Stimulated activated CD4-positive, alpha-beta T cell treated with anti-CD3 and anti-CD28 coated beads, Interleukin-1b, Interleukin-23, amount 100 ng/mL, for 1 hour (primary cell): ENCODE data around the gene CEACAM1.
"Not testable (repeated sequence)": the region's sequence is repeated elsewhere in the genome, so short reads cannot be mapped to it uniquely, and the experiment has no call there.

ENCODE experiments used
- DNase-seq, 2 donors: peaks; one replicate each; pipeline ENCODE4 v3.0.0-alpha.2; 2020; ENCODE audit warnings: low read depth in 2 of 2

CEACAM1 gene

DNA sequence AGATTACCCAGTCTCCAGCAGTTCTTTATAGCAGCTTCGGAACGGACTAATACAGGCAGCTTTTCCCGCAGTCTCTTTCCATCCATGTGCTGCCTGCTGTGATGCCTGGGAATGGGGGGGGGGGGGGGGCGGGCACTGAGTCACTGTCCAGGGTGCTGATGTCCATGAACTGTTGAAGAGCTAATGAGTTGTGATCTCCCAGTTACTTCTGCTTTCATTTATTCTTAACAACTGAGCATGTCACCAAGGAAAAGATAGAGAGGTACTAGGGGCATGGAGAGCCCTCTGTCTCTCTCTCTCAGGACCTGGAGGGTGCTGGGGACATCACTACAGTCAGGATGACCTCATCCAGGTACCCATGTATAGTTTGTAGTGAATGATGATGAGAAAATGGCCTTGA lies 20.3 kb upstream of the CEACAM1 start:
- no peak for DNase-seq

GRCh38 chr19:42547929-42548328 lies 19.6 kb upstream of the CEACAM1 start:
- no peak for DNase-seq

- DNase-seq = no peak
Observed at GRCh38 chr19:42546831-42547500, 18.7 kb upstream of the CEACAM1 start.

DNA sequence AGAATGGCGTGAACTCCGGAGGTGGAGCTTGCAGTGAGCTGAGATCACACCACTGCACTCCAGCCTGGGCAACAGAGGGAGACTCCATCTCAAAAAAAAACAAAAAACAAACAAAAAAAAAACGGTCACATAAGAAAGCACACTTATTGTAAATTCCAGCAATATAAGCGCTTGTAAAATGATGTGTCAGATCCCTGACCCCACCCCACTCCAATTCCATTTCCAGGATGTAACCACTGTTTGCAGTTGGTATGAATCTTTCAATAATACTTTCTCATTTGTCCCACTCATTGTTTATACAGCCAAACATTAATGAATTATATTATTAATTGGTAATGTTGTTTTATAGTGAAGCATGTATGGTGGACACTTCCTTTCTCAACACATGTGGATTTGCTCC lies 15.9 kb upstream of the CEACAM1 start:
- no peak for DNase-seq

DNA sequence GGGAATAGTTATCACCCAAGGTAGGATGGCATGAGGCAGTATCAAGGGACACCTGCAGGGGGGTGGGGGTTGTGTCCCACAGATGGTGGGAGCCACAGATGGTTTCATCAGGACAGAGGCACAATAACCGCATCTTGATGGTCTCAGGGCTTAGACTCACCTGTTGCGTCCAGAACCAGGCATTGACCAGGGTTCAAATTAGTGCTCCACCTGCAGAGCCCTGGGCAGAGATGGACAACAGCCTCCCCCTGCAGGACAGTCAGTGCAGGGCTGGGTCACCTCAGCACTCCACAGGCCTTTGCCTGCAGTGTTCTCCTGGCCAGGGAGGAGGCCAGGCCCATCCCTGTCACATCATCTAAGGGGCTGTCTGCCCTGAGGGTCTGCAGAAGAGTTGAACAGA lies 14.5 kb upstream of the CEACAM1 start:
- DNase-seq = no peak

DNA sequence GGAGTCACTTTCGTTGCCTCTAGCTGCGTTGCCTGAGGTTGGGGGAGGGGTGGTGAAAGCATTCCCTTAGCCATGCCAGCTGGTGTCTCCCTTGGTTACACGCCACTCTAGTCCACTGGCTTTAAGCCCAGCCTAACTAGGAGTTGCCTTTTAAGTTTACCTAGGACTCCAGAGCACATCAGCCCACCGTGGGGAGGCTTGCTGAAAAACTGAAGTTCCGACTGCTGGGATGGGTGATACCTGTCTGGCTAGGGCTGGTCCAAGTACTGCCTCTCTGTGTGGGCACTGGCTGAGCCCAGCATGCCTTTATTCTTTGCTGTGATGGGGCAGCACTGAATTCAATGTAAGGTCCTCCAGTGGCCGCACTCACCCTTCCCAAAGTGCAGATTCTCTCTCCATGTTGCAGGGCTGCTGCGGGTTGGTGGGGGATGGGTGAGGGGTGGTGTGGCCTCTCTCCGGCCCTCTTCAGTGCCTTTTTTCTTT lies 11.8 kb upstream of the CEACAM1 start:
- DNase-seq = no peak

GRCh38 chr19:42538841-42539709 lies 10.8 kb upstream of the CEACAM1 start:
- no peak for DNase-seq

GRCh38 chr19:42535276-42535675 lies 7.0 kb upstream of the CEACAM1 start:
- DNase-seq = not testable (repeated sequence)

DNA sequence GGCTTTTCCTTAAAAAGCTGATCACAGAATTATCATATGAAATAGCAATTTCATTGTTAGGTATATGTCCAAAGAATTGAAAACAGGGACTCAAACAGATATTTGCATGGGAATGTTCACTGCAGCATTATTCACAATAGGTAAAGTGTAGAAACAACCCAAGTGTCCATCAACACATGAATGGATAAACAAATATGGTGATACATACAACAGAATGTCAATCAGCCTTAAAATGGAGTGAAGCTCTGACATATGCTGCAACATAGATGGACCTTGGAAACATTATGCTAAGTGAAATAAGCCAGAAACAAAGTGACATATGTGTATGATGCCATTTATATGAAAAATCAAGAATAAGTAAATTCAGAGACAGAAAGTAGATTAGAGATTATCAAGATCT lies 6.1 kb upstream of the CEACAM1 start:
- no peak for DNase-seq

- no peak for DNase-seq
Observed at GRCh38 chr19:42532891-42533290, 4.6 kb upstream of the CEACAM1 start.

DNA sequence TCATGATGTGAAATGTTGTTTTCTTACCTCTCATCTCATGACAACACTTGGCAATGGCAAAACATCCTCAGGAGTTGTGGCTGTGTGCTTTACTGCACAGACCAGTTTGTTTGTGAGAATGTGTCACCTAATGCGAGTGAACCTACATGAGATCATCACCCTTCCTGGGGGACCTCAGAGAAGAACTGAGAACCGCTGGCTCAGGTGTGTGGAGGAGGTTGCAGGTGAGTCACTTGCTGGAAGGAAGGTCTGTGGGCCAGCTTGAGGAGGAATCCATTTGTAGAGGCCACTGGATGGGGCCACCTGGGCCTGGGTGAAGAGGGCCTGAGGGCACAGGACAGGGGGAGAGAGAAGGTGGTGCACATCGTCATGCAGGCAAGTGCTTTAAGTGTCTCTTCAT lies 3.0 kb upstream of the CEACAM1 start:
- no peak for DNase-seq

DNA sequence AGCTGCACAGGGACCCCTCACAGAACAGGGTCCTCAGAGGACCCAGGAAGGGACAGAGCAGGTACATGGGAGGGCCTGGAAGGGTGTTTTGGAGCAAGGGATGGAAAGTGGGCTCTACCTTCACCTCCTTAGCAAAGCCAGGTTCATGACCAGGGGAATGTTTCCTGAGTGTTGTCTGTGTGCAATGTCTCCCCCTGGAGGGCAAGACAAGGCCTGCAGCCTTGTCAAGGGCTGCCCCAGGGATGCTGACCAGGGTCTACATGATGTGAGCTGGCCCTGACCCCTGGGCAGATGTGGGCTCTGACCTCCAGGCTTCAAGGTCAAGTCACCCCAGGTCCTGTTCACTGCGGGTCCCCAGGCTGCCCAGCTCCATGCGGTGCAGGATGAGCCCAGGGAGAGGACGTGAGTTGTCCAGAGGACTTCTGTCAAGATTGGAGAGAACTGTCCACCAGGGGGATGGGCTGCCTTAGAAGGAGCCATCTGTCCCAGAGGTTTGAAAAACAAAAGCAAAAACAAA lies 1.0 kb upstream of the CEACAM1 start:
- DNase-seq = peak; percentile 34 to 45

DNA sequence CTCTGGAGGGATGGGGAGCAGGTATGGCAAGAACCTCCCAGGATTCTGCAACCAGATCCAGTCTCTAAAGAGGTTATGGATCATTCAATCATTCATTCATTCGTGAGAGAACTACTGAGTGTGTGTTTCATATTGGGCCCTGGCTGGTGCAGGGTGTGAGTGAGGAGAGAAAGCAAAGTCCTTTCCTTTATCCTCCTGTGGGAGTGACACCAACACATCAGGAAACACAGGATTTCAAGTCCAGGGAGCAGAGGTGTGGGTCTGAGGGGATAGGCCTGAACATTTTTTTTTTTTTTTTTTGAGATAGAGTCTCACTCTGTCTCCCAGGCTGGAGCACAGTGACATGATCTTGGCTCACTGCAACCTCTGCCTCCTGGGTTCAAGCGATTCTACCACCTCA lies 3.3 kb downstream of the CEACAM1 start:
- DNase-seq = no peak

GRCh38 chr19:42524250-42524649 lies 4.0 kb downstream of the CEACAM1 start:
- no peak for DNase-seq

DNA sequence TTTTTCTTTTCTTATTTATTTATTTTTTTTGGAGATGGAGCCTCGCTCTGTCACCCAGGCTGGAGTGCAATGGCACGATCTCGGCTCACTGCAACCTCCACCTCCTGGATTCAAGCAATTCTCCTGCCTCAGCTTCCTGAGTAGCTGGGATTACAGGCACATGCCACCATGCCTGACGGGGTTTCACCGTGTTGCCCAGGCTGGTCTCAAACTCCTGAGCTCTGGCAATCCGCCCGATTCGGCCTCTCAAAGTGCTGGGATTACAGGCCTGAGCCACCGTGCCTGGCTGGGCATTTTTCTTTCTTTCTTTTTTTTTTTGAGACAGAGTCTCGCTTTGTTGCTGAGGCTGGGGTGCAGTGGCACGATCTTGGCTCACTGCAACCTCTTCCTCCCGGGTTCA lies 6.0 kb downstream of the CEACAM1 start:
- not testable (repeated sequence) for DNase-seq

GRCh38 chr19:42521346-42522030 lies 6.8 kb downstream of the CEACAM1 start:
- DNase-seq = no peak

GRCh38 chr19:42519108-42519507 lies 9.2 kb downstream of the CEACAM1 start:
- no peak for DNase-seq

GRCh38 chr19:42516771-42517170 lies 11.5 kb downstream of the CEACAM1 start:
- no peak for DNase-seq

GRCh38 chr19:42515241-42515832 lies 12.9 kb downstream of the CEACAM1 start:
- DNase-seq = no peak

DNA sequence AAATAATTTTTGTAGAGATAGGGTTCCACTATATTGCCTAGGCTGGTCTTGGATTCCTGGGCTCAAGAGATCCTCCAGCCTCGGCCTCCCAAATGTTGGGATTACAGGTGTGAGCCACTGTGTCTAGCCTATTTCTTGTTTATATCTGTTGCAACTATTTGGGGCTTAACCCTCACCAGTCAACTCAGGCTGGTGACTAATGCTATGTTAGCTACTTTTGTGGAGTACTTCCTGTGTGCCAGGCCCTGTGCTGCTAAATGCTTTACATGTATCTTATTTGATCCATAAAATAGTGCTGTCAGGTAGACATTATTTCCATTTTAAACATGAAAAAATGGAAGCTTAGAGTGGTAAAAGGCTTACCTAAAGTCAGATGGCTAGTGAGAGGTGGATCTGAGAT lies 13.8 kb downstream of the CEACAM1 start:
- DNase-seq = no peak

GRCh38 chr19:42512743-42513304 lies 15.5 kb downstream of the CEACAM1 start:
- DNase-seq = no peak
